ENCODE results near the gene STRN4. TPM values are rescaled to one million over a fixed set of nuclear protein-coding genes. Genes with fewer than 3 reads are reported as not detected.

STRN4 gene
- total RNA-seq, 2 experiments from 2014 or later = 68.0 to 115 TPM

DNA sequence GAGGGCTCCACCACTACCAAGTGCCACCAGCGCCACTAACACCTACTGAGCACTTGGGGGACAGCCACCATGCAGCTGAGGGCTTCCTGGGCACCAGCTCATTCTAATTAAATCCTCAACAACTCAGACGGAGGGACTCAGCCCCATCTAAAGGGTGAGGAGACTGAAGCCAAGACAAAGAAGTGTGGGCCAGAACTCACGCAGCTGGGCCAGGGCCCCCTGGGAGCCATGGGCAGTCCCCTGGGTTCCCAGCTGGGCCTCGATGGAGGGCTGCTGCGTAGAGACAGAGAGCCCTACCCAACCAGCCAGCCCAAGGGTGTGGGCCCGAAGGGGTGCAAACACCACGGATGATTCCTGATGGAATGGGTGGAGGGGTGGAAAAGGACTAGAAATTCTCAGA is 16.6 kb downstream of the STRN4 start:
- BruUV-seq (replicated peaks) = no TSS peak

DNA sequence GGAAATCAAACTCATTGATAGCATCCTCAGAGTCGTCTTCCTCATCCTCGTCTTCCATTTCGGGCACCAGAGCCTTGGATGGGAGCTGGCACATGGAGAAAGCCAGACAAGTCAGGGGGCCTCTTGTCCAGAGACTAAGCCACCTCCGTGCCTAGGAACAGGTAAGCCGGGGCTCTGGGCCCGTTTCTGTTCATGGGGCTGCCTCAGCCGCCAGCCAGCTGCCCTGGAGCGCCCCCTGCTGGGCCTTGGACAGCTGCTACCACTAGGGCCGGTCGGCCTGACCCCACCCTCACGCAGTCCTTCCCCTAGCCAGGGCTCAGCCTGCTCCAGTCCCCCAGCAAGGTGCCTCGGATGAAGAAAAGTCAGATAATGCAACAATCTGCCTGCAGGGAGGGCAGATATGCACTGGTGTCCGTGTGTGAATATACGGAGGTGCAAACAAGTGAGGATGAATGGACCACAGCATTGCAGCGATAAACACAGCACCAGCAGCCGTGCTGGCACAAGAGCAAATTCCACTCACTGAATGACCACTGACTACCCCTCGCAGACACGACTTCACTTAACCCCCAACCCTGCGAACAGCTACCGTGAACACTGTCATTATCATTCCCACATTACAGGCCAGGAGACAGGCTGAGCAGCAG is 17.4 kb downstream of the STRN4 start:
- Histone ChIP-seq H3K79me2 (ENCODE audit: insufficient read depth, low read depth, low read length) (no peaks in the 10 kb centered on the region), H4K20me1 (ENCODE audit: insufficient read depth, low read length) (0 out of 2 replicates have a peak, but pooled peaks cover 4% of the 10 kb centered on the region), H3K4me3 (ENCODE audit: low read depth, low read length, poor library complexity, severe bottlenecking) (no peak overlapping the region), H3K4me1 (ENCODE audit: insufficient read depth, low read length, poor library complexity, severe bottlenecking) (no peaks in the 10 kb centered on the region), H3K9me2 (ENCODE audit: insufficient read depth, low read length) (no peaks in the 10 kb centered on the region), H3K4me2 (ENCODE audit: low read length) (no peak overlapping the region), H3K27ac (ENCODE audit: low read depth, low read length, poor library complexity, severe bottlenecking) (no peak overlapping the region), H3K36me3 (ENCODE audit: insufficient read depth, low read length) (peaks cover 97% of the 10 kb centered on the region), H3K9me3 (ENCODE audit: low read length) (no peaks in the 10 kb centered on the region), H2AFZ (ENCODE audit: low read length) (no peak overlapping the region)
- ChIA-PET POLR2A (no interaction called here), CTCF (ENCODE audit: unreplicated experiment) (interaction anchor here (1.3 kb wide), 1 partner anchor 25 kb away, joined by 8 read pairs; no protein-coding TSS in a partner anchor)
- DNase-seq (ENCODE audit: low spot score) = peak; percentile 78
- no peak for TF ChIP-seq EZH2phosphoT487 (IDR thresholded peaks at IDR 0.05; ENCODE audit: borderline replicate concordance, low read depth, low read length)
- TF ChIP-seq, protein P1, sequence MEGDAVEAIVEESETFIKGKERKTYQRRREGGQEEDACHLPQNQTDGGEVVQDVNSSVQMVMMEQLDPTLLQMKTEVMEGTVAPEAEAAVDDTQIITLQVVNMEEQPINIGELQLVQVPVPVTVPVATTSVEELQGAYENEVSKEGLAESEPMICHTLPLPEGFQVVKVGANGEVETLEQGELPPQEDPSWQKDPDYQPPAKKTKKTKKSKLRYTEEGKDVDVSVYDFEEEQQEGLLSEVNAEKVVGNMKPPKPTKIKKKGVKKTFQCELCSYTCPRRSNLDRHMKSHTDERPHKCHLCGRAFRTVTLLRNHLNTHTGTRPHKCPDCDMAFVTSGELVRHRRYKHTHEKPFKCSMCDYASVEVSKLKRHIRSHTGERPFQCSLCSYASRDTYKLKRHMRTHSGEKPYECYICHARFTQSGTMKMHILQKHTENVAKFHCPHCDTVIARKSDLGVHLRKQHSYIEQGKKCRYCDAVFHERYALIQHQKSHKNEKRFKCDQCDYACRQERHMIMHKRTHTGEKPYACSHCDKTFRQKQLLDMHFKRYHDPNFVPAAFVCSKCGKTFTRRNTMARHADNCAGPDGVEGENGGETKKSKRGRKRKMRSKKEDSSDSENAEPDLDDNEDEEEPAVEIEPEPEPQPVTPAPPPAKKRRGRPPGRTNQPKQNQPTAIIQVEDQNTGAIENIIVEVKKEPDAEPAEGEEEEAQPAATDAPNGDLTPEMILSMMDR (conservative IDR thresholded peaks at IDR 0.05; ENCODE audit: low read length) = peak; percentile 97
- intact Hi-C loops (cut with micrococcal nuclease; ENCODE audit: unreplicated experiment) = loop anchor here (1.0 kb wide), 1 partner anchor 25 kb away; no protein-coding TSS in a partner anchor
- no TSS peak for BruUV-seq (replicated peaks)

More for the DNA sequence above, 16.6 kb downstream of the STRN4 start:
- Histone ChIP-seq H3K9me2 (ENCODE audit: insufficient read depth, low read length) (no peaks in the 10 kb centered on the region), H3K4me1 (ENCODE audit: insufficient read depth, low read length, poor library complexity, severe bottlenecking) (no peaks in the 10 kb centered on the region), H3K9me3 (ENCODE audit: low read length) (no peaks in the 10 kb centered on the region), H3K36me3 (ENCODE audit: insufficient read depth, low read length) (peaks cover 98% of the 10 kb centered on the region), H3K4me3 (ENCODE audit: low read depth, low read length, poor library complexity, severe bottlenecking) (no peak overlapping the region), H3K4me2 (ENCODE audit: low read length) (no peak overlapping the region), H2AFZ (ENCODE audit: low read length) (no peak overlapping the region), H3K27ac (ENCODE audit: low read depth, low read length, poor library complexity, severe bottlenecking) (no peak overlapping the region), H4K20me1 (ENCODE audit: insufficient read depth, low read length) (0 out of 2 replicates have a peak, but pooled peaks cover 4% of the 10 kb centered on the region), H3K79me2 (ENCODE audit: insufficient read depth, low read depth, low read length) (no peaks in the 10 kb centered on the region)
- intact Hi-C loops (cut with micrococcal nuclease; ENCODE audit: unreplicated experiment) = no loop called here
- DNase-seq (ENCODE audit: low spot score) = no peak
- TF ChIP-seq EZH2phosphoT487 (IDR thresholded peaks at IDR 0.05; ENCODE audit: borderline replicate concordance, low read depth, low read length) = no peak
- TF ChIP-seq, protein P1 (conservative IDR thresholded peaks at IDR 0.05; ENCODE audit: low read length) = no peak
- ChIA-PET POLR2A (no interaction called here), CTCF (ENCODE audit: unreplicated experiment) (no interaction called here)

DNA sequence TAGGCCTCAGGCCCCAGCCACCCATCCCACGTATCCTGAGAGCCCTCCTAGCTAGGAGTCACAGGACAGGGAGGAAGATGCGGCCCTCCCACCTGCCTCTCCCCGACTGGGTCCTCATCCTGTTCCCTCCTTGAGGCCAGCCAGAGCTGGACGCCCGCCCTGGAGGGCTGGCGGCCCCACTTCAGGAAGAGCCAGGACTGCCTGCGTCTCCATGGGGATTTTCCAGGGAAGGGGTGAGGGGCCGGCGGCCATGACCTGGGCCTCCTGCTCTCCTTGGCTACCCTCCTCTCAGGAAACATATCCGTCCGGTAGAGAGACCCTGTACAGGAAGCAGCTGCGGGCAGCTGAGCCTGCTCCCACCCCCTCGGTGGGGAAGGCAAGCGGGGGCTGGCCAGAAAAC is 18.0 kb downstream of the STRN4 start:
- no peak overlapping the region for H3K4me2 ChIP-seq (ENCODE audit: low read length)

More for the DNA sequence above, 18.0 kb downstream of the STRN4 start:
- Histone ChIP-seq H3K27ac (ENCODE audit: low read depth, low read length, poor library complexity, severe bottlenecking) (no peak overlapping the region), H3K4me1 (ENCODE audit: insufficient read depth, low read length, poor library complexity, severe bottlenecking) (no peaks in the 10 kb centered on the region), H3K4me3 (ENCODE audit: low read depth, low read length, poor library complexity, severe bottlenecking) (no peak overlapping the region), H3K36me3 (ENCODE audit: insufficient read depth, low read length) (peaks cover 97% of the 10 kb centered on the region), H3K9me2 (ENCODE audit: insufficient read depth, low read length) (no peaks in the 10 kb centered on the region), H3K79me2 (ENCODE audit: insufficient read depth, low read depth, low read length) (no peaks in the 10 kb centered on the region), H3K9me3 (ENCODE audit: low read length) (no peaks in the 10 kb centered on the region), H4K20me1 (ENCODE audit: insufficient read depth, low read length) (0 out of 2 replicates have a peak, but pooled peaks cover 4% of the 10 kb centered on the region), H2AFZ (ENCODE audit: low read length) (no peak overlapping the region)
- TF ChIP-seq, protein P1 (conservative IDR thresholded peaks at IDR 0.05; ENCODE audit: low read length) = no peak
- no peak for TF ChIP-seq EZH2phosphoT487 (IDR thresholded peaks at IDR 0.05; ENCODE audit: borderline replicate concordance, low read depth, low read length)
- ChIA-PET CTCF (ENCODE audit: unreplicated experiment) (interaction anchor here (1.3 kb wide), 1 partner anchor 25 kb away, joined by 8 read pairs; no protein-coding TSS in a partner anchor), POLR2A (interaction anchor here (0.6 kb wide), 1 partner anchor 381 kb away, joined by 4 read pairs; no protein-coding TSS in a partner anchor)
- intact Hi-C loops (cut with micrococcal nuclease; ENCODE audit: unreplicated experiment) = loop anchor here (1.0 kb wide), 1 partner anchor 24 kb away; no protein-coding TSS in a partner anchor
- no TSS peak for BruUV-seq (replicated peaks)
- no peak for DNase-seq (ENCODE audit: low spot score)

Data from OCI-LY7 (cell line).